Umbilical cord (tissue), 2 donors: ENCODE results near the gene MDH1. TPM values are rescaled to one million over a fixed set of nuclear protein-coding genes. Genes with fewer than 3 reads are reported as not detected.
"Not testable (repeated sequence)": the region's sequence is repeated elsewhere in the genome, so short reads cannot be mapped to it uniquely, and the experiment has no call there.

Experiments
- DNase-seq: peaks from one replicate; pipeline ENCODE4 v3.0.0-alpha.2; 2015; ENCODE audit warnings: low spot score
- total RNA-seq: library from RNA; depleted of rRNA; stranded (reverse); fragments of >200 nt; gene quantifications from one replicate; pipeline ENCODE4 v1.2.3, GENCODE V29; 2014; ENCODE audit warnings: low replicate concordance; ENCODE audit not compliant: insufficient read depth

The MDH1 gene
- total RNA-seq, 1 donor from 2014 or later: 82.3 TPM

- no peak for DNase-seq
These were observed 590 bp downstream of the MDH1 start for GRCh38 chr2:63589148-63589958.

GRCh38 chr2:63590626-63591408, 2.1 kb downstream of the MDH1 start:
- peak; percentile 14 for DNase-seq

GRCh38 chr2:63591566-63592175, 2.9 kb downstream of the MDH1 start:
- DNase-seq: no peak

DNA sequence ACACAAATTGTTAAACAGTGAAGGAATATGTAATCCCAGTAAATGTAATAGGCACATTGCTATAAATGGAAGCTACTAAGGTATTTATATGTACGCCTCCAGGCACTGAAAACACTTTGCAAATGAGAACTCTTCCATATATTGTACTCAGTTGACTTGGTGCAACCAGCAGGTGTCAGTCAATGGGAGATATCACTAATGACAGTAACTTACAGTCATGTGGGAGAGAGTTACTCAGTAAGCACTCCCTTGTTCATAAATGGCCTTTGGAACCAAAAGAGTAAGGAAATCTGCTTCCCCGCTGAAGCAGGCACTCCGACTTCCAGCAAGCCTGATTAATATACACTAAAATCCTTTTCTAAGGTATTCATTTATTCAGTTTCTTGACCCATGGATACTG, 5.9 kb downstream of the MDH1 start:
- DNase-seq: no peak

DNA sequence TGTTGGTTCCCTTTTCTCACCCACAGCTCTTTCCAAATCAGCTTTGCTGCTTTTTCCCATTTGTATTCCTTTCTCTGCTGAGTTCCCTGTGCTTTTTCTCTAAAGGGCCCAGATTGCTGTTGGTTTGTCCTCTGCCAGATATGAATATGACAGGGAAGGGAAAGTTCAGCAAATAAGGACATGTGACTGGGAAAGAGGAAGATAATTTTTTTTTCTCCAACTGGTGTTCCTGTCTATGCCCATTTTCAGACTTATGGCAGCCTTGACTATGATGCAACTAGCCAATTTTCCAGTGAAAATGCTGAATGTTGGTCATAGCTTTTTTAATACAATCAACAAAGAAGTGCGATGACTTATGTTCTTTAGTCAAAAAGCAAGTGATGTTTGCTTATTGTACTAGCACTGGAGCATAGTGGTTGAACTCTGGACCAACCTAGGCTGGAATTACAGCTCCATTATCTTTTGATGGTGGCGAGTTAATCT, 7.7 kb downstream of the MDH1 start:
- no peak for DNase-seq

GRCh38 chr2:63598981-63599380, 10.2 kb downstream of the MDH1 start:
- no peak for DNase-seq

DNA sequence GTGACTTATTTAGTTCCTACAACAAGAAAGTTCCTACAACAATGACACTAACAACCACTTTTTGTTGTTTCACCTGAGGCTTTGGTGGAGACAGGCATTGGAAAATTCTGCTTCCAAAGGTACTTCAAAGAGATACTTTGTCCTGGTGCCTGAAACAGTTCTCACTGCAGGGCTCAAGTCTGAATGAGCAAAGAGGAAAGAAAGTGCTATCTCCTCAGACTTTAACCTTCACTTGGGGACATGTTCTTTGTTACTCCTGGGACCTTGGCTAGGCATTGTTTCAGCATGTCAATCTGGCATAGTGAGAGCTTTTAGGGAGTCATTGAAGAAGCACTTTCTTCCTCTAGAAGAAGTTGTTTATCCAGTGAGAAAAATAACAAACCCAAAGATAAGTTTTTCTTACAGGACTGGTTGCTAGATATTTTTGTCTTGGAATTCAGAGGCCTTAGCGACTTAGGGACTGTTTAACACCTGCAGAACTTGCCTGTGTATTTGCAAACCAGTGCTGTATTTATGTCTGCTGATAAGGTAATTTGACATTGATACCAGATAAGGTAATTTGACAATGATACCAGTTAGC, 12.2 kb downstream of the MDH1 start:
- no peak for DNase-seq

- DNase-seq: no peak
These were observed 15.9 kb downstream of the MDH1 start for GRCh38 chr2:63604666-63605065.

GRCh38 chr2:63608865-63609264, 20.1 kb downstream of the MDH1 start:
- not testable (repeated sequence) for DNase-seq

GRCh38 chr2:63610525-63610924, 21.8 kb downstream of the MDH1 start:
- no peak for DNase-seq

DNA sequence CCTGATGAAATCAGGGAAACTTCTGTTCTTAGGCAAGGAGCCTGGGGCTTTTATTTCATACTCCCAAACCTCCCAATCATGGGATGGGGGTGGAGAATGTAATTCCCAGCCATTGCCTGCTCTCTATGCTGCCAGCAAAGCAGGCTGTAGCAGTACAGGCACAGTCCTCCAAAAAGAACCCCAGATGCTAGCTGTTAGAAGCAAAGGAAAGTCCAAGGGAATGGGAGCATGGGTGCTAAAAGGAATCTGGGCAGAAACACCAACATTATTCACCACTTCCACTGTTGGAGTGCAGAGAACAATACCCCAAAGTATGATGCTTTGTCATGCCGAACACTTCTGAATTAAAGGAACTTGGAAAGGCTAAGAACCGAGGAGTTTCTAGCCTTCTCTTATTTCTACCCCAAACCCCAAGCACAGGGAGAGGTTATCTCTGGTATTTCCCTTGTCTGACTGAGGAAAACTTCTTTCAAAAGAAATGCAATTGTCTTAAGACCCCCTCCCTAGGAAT, 24.7 kb downstream of the MDH1 start:
- no peak for DNase-seq

GRCh38 chr2:63614448-63614968, 25.7 kb downstream of the MDH1 start:
- peak; percentile 34 for DNase-seq

DNA sequence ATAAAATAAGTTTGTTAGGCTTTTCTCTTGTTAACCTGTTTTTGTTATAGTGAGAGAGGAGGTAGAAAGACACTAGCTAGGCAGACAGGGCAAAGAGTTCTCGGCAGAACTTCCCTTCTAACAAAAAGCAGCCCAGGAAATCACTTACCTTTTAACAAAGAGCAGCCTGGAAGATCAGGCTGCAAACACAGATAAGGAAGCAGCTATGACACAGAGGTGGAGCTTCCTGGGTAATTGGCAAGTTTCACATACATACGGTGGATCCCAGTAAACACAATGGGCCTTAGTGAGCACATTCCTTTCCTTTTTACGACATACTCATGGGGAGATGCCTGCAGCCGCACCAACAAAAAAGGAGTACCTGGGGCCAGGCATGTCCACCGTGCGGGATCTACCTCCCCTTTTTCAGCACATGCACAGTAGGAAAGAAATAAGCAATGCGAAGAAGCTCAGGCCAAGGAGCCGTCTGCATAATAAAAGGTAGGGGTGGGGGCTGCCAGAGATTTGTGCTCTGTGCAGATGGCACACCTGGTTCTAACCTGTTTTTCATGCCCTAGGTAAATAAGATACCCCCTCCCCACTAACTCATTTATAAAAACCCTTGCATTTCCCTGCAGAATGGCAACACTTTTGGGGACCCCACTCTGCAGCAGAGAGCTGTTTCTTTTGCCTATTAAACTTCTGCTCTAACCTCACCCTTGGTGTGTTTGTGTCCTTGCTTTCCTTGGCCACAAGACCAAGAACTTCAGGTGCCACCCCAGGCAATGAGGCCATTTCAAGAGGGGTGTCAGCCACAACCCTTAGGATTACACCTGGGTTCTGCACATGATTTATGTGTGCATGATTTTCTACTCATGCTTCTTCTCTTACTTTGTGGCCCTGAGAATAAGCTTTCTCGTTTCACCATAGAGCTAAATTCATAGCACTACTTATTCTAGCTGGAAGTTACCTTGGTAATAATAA, 26.5 kb downstream of the MDH1 start:
- DNase-seq: peak; percentile 3

GRCh38 chr2:63617366-63617765, 28.6 kb downstream of the MDH1 start:
- no peak for DNase-seq

- no peak for DNase-seq
These were observed 30.6 kb downstream of the MDH1 start for GRCh38 chr2:63619328-63619727.

GRCh38 chr2:63622751-63623150, 34.0 kb downstream of the MDH1 start:
- DNase-seq: no peak

GRCh38 chr2:63623763-63624162, 35.0 kb downstream of the MDH1 start:
- not testable (repeated sequence) for DNase-seq

- no peak for DNase-seq
These were observed 39.1 kb downstream of the MDH1 start for GRCh38 chr2:63627866-63628265.

- DNase-seq: no peak
These were observed 39.7 kb downstream of the MDH1 start for GRCh38 chr2:63628403-63628942.

DNA sequence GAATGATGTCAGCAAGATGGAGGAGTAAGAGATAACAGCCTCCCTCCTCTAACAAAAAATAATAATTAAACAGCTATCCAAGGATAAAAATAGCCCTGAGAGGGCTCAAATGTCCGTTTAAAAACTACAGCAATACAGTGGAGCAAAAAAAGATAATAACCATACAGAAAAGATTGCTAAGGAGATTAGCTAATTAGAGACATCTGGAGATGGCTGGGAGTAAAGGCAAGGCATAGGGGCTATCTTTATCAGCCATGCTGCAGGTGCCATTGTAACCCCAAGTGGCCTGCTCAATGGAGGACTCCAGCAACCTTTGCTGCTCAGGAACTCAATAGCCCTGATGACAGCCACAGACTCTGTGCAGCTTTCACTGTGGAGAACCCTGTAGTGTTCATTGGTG, 42.7 kb downstream of the MDH1 start:
- DNase-seq: no peak
